OCI-LY3 (cell line): ENCODE measurements around the gene DCUN1D1.

Experiments
- H2AFZ ChIP-seq: fragments of 200-600, 300-600 bp; shearing (Covaris generic); 2 replicates; pipeline ENCODE4 v1.6.0; 2014; ENCODE audit warnings: antibody characterized with exemption, low read depth, low read length
- H3K27ac ChIP-seq: fragments of 200-600, 300-600 bp; sonication (generic); 2 replicates; pipeline ENCODE4 v1.5.1; 2014; ENCODE audit warnings: mild to moderate bottlenecking, low read length, moderate library complexity, mixed read lengths
- H3K27me3 ChIP-seq: fragments of 200-600, 300-600 bp; sonication (generic); 2 replicates; pipeline ENCODE4 v1.6.1; 2014; ENCODE audit warnings: low read depth, low read length, mixed read lengths
- H3K36me3 ChIP-seq: fragments of 200-600, 300-600 bp; sonication (generic); replicated peaks from 2 replicates; pipeline ENCODE3; 2014; ENCODE audit warnings: low read depth, low read length, mixed read lengths
- H3K4me1 ChIP-seq: fragments of 300-600, 200-600 bp; sonication (generic); 2 replicates; pipeline ENCODE4 v1.6.1; 2014; ENCODE audit warnings: low read length, mixed read lengths
- H3K4me2 ChIP-seq: fragments of 200-600, 300-600 bp; sonication (generic); 2 replicates; pipeline ENCODE4 v1.6.1; 2014; ENCODE audit warnings: low read length, mixed read lengths
- H3K4me3 ChIP-seq: fragments of 300-600, 200-600 bp; sonication (generic); 2 replicates; pipeline ENCODE4 v1.5.1; 2014; ENCODE audit warnings: antibody characterized with exemption, mild to moderate bottlenecking, low read length, moderate library complexity
- H3K79me2 ChIP-seq: fragments of 300-600, 200-600 bp; shearing (Covaris generic); 2 replicates; pipeline ENCODE4 v1.6.1; 2014; ENCODE audit warnings: mild to moderate bottlenecking, low read length, mixed read lengths
- H3K9ac ChIP-seq: fragments of 300-600, 200-600 bp; shearing (Covaris generic); 2 replicates; pipeline ENCODE4 v1.6.0; 2014; ENCODE audit warnings: mild to moderate bottlenecking, low read length, moderate library complexity
- H3K9me3 ChIP-seq: fragments of 200-600, 300-600 bp; shearing (Covaris generic); 2 replicates; pipeline ENCODE4 v1.6.1; 2014; ENCODE audit warnings: low read length, mixed read lengths; ENCODE audit not compliant: insufficient read depth
- H4K20me1 ChIP-seq: fragments of 200-600, 300-600 bp; sonication (generic); 2 replicates; pipeline ENCODE4 v1.6.1; 2016; ENCODE audit warnings: low read length, mixed read lengths; ENCODE audit not compliant: insufficient read depth
- EZH2phosphoT487 ChIP-seq: fragments of 200-600 bp; shearing (Covaris generic); IDR thresholded peaks from 2 replicates; pipeline ENCODE4 v1.6.1; 2018; ENCODE audit warnings: antibody characterized with exemption, mixed run types, low read depth
- TF ChIP-seq, protein P1 (sequence below): fragments of 200-600, 300-600 bp; sonication (generic); IDR thresholded peaks from 2 replicates; pipeline ENCODE4 v1.5.1; 2014; ENCODE audit warnings: antibody characterized with exemption, low read length, low read depth

DCUN1D1 gene

GRCh38 chr3:182980204-182981037 lies at the start of gene DCUN1D1:
Gene DCUN1D1, minus strand, starts transcription at chr3:182980538. Its CDS starts 49 bp downstream, at chr3:182980489.
- Histone ChIP-seq H3K4me3 (peak within 1 kb of the TSS; percentile 93), H2AFZ (no peak within 1 kb of the TSS), H3K79me2 (peaks cover 45% of the 10 kb centered on the region), H3K9me3 (no peaks in the 10 kb centered on the region), H3K27ac (peak within 1 kb of the TSS; percentile 66), H3K27me3 (no peaks in the 10 kb centered on the region), H3K36me3 (no peaks in the 10 kb centered on the region), H3K4me1 (peaks cover 38% of the 10 kb centered on the region), H4K20me1 (peaks cover 40% of the 10 kb centered on the region), H3K4me2 (peak within 1 kb of the TSS; percentile 91), H3K9ac (peak within 1 kb of the TSS; percentile 97)
- no peak for TF ChIP-seq EZH2phosphoT487
- TF ChIP-seq, protein P1, sequence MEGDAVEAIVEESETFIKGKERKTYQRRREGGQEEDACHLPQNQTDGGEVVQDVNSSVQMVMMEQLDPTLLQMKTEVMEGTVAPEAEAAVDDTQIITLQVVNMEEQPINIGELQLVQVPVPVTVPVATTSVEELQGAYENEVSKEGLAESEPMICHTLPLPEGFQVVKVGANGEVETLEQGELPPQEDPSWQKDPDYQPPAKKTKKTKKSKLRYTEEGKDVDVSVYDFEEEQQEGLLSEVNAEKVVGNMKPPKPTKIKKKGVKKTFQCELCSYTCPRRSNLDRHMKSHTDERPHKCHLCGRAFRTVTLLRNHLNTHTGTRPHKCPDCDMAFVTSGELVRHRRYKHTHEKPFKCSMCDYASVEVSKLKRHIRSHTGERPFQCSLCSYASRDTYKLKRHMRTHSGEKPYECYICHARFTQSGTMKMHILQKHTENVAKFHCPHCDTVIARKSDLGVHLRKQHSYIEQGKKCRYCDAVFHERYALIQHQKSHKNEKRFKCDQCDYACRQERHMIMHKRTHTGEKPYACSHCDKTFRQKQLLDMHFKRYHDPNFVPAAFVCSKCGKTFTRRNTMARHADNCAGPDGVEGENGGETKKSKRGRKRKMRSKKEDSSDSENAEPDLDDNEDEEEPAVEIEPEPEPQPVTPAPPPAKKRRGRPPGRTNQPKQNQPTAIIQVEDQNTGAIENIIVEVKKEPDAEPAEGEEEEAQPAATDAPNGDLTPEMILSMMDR = no peak

DNA sequence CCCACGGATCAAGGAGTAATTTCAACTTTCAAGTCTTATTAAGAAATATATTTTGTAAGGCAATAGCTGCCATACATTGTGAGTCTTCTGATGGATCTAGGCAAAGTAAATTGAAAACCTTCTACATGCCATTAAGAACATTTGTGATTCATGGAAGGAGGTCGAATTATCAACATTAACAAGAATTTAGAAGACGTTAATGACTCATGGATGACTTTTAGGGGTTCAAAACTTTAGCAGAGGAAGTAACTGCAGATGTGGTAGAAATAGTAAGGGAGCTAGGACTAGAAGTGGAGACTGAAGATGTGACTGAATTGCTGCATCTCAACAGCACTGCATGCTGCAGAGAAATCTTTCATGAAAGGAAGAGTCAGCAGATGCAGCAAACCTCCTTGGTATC lies 48.1 kb upstream of the DCUN1D1 start:
- no peaks in the 10 kb centered on the region for H4K20me1 ChIP-seq
- H3K27ac ChIP-seq = no peak overlapping the region
- H3K4me3 ChIP-seq = no peak overlapping the region
- TF ChIP-seq, protein P1 = no peak
- TF ChIP-seq EZH2phosphoT487 = no peak
- no peaks in the 10 kb centered on the region for H3K27me3 ChIP-seq
- no peak overlapping the region for H3K4me2 ChIP-seq
- no peaks in the 10 kb centered on the region for H3K9me3 ChIP-seq
- H3K36me3 ChIP-seq = peaks cover 36% of the 10 kb centered on the region
- H2AFZ ChIP-seq = no peak overlapping the region
- H3K79me2 ChIP-seq = no peaks in the 10 kb centered on the region
- H3K9ac ChIP-seq = no peak overlapping the region
- H3K4me1 ChIP-seq = no peaks in the 10 kb centered on the region

DNA sequence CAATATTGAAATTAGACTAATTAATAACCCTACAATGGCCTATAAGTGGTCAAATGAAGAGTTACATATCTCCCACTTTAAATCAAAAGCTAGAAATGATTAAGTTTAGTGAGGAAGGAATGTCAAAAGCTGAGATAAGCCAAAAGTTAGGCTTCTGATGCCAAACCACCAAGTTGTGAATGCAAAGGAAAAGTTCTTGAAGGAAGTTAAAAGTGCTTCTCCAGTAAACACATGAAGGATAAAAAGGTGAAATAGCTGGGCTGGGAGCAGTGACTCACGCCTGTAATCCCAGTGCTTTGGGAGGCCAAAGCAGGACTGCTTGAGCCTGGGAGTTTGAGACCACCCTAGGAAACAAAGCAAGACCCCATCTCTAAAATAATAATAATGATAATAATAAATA lies 46.9 kb upstream of the DCUN1D1 start:
- TF ChIP-seq, protein P1 = no peak
- TF ChIP-seq EZH2phosphoT487 = no peak
- Histone ChIP-seq H3K79me2 (no peaks in the 10 kb centered on the region), H2AFZ (no peak overlapping the region), H3K4me1 (no peaks in the 10 kb centered on the region), H3K4me3 (no peak overlapping the region), H4K20me1 (no peaks in the 10 kb centered on the region), H3K9ac (no peak overlapping the region), H3K9me3 (no peaks in the 10 kb centered on the region), H3K36me3 (peaks cover 35% of the 10 kb centered on the region), H3K4me2 (no peak overlapping the region), H3K27ac (no peak overlapping the region), H3K27me3 (no peaks in the 10 kb centered on the region)

DNA sequence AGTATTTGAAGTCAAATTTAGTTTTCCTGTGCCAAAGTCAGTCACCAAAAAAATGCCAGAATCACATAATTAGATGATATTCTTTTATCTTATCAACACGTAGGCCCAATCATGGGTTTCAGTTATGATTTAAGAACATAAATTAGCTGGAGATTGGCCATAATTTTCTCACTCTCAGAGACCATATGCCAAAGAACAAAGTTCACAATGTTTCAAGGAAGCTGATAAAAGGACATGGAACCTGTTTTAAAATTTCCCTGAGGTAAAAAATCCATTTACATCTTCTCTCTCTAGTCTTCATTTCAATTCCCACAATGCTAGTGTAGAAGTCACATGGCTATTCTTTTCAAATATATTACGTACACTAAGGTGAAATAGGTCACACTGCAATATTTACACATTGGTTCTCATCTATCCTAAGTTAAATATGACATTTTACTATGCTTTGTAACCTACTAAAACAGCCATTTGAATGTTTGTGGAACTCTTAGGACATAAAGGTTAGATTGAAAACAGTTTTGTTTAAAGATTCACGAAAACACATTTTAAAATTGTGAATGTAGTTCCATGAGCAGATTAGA lies 42.7 kb upstream of the DCUN1D1 start:
- Histone ChIP-seq H2AFZ (no peak overlapping the region), H4K20me1 (no peaks in the 10 kb centered on the region), H3K27me3 (no peaks in the 10 kb centered on the region), H3K4me2 (no peak overlapping the region), H3K36me3 (peaks cover 31% of the 10 kb centered on the region), H3K4me1 (no peaks in the 10 kb centered on the region), H3K79me2 (no peaks in the 10 kb centered on the region), H3K27ac (no peak overlapping the region), H3K9me3 (no peaks in the 10 kb centered on the region), H3K9ac (no peak overlapping the region), H3K4me3 (no peak overlapping the region)
- TF ChIP-seq, protein P1 = no peak
